Activated T-cell treated with anti-CD3 and anti-CD28 coated beads for 4 hours (primary cell): ENCODE data around the gene SLC49A3.
A peak's percentile ranks its signal among the peaks of the same experiment; 100 is the strongest.
"Not testable (repeated sequence)": the region's sequence is repeated elsewhere in the genome, so short reads cannot be mapped to it uniquely, and the experiment has no call there.

ENCODE experiments used
- DNase-seq: peaks from one replicate; pipeline ENCODE4 v3.0.0-alpha.2; 2020

Gene SLC49A3

DNA sequence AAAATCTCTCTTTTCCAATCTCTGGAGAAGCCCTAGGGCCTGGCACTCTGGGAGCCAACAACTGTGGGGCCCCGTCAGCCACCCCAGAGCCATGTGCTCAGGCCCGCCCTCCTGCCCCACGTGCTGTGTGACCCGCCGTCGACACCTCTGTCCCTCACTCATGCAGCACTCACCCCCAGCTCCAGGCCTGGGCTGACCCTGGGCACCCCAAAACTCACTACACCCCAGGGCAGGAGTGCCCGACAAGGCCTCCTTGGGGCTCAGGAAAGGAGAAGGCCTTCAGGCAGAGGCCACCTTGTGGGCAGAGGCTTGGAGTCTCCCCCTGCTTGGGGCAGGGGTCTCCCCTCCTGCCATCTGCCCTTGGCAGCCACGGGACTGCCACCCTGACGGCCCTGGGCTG is 8.9 kb downstream of the SLC49A3 start:
- DNase-seq, result no peak

DNA sequence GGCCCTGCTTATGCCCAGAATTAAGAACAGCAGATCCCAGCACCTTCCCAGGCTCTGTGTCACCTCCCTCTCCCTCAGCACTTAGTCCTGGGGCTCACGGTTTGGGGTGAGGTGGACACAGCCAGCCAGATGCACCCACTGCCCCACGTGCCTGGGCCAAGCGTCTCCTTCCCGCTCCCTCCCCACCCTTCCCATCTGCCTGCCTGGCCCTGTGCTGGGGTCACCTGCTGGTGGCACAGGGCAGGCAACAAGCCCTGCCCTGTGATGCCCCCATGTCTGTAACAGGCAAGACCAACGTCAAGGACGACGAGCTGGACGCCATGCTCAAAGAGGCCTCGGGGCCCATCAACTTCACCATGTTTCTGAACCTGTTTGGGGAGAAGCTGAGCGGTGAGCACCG is 9.3 kb downstream of the SLC49A3 start:
- DNase-seq, result no peak

DNA sequence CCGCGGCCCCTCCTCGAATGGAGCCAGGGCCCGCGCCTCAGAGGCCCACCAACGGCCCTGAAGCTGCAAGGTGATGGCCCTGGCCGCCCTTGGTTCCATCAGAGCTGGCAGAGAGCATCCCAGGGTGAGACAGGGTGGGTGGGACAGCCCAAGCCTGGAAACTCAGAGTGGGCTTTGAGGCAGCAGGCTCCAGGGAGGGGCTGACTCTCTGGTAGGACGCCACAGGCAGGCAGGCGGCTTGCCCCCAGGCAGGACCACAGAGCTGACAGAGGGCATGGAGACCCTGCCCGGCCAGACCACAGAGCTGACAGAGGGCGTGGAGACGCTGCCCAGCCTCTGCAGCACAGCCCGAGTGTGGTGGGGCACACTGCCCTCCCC is 9.9 kb downstream of the SLC49A3 start:
- no peak for DNase-seq

DNA sequence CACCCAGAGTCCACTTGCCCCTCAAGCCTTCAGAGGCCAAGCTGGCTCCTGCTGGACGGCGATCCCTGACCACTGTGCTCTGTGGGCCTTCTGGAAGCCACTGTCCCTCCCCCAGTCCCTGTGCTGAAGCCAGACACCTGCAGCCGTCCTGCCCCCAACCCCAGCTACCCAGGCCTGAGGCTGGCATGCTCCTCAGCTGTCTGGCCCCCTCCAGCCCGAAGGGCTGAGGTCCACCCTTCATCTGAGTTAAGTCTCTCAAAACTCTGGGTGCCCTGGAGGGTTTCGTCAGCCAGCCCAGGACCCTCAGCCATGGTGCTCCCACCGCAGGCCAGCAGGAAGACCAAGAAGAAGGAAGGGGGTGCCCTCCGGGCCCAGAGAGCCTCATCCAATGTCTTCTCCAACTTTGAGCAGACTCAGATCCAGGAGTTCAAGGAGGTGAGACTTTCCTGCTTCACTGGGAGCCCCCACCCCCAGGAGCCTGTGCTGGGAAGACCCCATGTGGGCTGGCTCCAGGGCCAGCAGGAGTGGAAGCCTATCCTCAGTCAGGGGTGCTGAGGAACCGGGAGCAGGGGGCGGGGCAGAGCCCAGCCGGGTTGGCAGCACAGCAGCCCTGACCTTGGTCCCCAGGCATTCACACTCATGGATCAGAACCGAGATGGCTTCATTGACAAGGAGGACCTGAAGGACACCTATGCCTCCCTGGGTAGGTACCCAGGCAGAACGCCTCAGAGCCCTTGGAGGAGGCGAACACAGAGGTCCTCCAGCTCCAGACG is 10.4 kb downstream of the SLC49A3 start:
- no peak for DNase-seq

DNA sequence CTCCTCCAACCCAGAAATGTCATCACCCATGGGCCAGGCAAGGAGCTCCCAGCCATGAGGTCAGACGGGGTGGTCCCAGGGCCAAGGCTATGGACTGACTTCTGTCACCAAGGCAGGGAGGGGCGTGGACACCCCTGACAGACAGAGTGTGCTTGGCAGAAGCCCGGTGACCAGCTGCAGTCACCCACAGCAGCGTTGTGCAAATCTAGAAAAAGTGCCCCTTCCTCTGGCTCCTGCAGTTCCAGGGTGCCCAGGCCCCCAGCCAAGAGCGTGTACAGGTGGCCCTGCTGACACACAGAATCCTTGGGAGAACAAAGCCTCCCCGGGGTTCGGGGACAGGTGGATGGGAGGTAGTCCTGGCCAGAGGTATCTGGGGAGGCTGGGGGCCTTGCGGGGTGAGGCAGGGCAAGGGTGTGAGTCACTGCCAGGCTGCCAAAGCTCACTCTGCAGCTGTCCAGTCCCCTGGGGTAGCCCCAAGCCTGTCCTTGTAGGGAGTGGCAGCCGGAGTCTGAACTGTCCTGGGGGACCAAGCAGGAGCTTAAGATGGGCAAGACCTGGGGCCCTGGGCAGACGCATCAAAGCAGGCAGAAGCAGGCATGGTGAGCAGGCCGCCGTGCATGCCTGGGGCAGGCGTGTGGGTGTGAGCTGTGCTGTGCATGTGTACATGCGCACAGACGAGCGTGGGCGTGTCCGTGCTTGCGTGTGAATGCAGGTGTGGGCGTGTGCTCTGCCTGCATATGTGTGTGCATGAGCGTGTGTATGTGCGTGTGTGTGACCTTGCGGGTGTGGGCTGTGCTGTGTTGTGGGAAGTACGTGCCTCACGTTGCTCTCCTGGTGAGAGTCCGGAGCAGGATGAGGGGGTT is 11.3 kb downstream of the SLC49A3 start:
- no peak for DNase-seq

DNA sequence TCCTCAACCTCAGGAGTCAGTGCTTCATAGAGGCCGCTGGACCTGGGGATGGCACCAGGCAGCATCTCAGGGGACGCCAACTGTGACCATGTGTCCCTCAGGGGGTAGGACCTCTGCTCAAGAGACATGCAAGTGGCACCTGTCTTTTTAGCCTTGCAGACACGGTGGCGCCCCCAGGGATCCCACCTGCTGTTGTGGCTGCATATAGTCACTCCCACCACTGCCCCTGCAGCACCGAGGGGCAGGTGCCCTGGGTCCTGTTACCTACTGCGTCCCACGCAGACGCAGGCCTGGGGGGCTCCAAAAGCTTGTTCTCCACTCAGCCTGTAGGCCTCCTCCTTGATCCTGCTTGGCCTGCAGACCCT is 12.1 kb downstream of the SLC49A3 start:
- DNase-seq, result no peak

DNA sequence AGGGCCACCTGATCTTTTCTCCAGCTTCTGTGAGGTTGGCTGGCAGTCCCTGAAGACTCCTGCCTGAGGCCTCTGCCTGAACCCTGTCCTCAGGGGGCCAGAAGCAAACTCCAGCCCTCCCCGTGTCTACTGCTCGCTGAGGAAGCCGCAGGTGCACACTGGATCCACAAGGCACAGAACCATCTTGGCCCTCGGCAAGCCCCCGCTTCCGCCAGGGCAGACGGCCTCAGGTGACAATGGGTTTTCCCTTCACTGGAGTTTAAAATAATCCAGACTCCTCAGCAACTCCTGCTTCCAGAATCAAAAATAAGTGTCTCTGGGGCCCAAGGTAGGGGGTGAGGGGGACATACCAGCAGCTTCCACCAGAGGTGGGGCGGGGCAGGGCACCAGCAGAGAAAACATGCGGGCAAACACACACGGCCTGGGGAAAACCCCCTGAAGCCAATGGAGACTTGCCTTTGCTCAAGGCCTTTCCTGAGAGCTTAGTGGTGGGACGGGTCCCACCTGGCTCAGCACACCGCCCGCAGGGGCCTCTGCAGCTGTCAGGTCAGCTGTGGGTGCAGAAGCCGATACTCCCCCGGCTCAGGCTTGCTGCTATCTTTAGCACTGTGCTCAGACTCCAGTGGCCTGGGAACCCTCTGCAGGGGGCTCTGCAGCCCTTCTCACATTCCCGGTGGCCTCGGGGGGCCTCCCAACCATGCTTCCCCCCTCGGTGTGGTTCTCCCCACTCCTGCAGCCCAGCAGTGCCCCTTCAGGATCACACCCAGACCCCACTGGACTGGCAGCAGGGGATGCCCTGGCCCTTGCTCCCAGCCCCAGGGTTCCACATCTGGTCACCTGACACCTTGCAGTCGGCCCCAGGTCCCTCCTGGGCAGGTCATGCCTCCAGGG is 12.7 kb downstream of the SLC49A3 start:
- no peak for DNase-seq

DNA sequence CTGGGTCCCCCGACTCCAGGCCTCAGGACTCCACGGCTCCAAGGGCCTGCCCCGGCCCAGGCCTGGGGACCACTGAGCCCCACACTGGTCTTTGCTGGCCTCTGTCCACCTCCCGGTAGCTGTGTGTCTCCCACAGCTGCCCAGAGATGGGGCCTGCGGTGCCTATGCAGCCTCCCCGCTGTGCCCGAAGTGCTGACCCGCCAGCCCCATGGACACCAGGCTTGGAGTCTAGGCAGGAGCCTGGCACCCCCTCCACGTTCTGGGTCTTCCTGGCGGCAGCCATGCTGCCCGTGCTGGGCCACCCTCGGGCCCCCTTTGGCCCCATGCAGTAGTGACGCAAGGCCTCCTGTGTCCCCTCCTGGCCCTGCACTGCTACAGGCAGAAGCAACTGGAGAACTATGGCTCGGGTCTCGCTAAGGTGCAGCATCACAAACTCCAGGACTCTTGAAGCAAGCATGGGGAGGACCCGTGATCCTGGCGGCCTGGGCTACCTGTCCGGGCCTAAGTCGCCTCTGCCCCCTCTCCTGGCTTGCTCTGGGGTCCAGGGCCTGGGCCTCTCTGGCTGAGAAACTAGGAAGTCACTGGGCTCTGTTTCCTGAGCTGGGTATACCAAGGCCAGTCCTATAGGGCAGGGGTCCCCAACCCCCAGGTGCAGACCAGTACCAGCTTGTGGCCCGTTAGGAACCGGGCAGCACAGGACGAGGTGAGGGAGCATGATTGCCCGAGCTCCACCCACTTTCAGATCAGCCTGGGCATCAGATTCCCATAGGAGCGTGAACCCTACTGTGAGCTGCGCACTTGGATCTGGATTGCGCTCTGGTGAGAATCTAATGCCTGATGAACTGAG is 13.7 kb downstream of the SLC49A3 start:
- DNase-seq, result no peak

DNA sequence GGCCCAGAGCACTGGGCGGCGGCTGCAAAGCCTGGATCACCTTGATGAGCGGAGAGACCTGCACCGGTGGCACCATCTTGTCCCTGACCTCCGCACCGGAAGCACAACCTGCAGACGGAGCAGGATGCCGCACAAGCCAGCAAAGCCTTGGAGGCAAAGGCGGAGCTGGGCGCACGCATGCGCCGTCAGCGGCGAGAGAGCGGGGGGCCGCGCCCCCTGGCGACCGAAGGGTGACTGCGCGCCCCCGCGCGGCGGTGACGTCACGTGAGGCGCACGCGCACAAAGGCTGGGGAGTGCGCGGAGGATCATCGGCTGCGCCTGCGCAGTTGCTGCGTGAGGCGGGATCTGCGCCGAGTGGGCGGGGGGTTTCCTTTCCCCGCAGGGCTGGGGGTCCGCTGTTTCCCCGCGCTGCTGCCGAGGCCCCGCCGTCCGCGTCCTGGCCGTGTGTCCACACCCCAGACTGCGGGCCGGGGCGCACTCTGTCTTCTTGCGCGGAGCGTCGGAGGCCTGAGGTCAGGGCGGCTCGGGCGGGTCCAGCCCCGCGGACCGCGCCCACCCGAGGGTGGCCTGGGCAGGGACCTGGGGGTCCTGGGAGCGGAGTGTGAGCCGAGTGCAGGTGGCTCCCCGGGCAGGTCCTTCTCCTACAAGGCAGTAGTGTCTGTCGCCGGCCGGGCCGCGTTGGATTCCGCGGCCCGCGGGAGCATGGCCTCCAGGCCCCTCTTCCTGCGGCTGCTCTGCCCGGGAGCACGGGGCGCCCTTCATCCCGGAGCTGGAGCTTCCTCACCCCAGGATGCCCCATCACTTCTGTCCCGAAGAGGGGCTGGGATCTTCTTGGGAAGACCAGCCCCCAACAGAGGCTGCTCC is 14.5 kb downstream of the SLC49A3 start, which contains the start of the genes ATP5ME and MYL5:
Gene ATP5ME (minus strand): TSS at position 105 of the 864 bp plus-strand sequence. CDS start 29 bp downstream, at position 76.
Gene MYL5 (plus strand): TSS at position 371 of the 864 bp plus-strand sequence. CDS start 3,485 bp downstream, outside the sequence.
- peak; percentile 96 for DNase-seq

DNA sequence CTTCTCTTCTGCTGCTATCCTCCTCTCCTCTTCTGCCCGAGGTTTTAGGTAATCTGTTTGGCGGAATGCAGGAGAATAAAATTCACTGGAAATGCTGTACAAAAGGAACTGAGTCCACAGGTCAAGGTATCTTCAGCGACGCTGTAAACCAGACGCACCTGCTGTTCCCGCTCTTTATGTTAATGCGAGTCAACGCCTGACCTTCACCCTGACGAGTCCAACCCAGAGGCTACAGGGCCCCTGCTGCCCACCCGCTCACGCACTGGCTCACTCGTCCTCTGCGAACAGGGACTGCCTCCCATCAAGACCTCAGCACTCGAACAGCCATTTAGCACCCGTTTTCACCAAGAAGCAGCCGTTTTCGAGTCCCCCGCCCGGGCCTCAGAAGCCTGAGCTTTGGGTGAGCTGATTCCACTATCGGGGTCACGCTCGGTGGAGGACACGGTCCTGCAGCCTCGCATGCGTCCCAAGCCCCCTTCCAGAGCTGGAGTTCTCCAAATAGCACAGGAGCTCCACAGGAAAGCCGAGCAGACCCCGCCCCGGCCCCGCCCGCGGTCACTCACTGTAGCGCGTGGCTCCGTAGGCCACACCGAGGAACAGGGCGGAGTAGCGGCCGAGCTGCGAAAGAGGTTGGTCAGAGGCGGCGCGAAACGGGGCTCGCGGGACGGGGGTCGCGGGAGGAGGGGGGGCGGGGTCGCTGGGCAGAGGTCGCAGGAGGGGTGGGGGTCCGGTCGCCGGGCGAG is 15.4 kb downstream of the SLC49A3 start:
- DNase-seq, result no peak

DNA sequence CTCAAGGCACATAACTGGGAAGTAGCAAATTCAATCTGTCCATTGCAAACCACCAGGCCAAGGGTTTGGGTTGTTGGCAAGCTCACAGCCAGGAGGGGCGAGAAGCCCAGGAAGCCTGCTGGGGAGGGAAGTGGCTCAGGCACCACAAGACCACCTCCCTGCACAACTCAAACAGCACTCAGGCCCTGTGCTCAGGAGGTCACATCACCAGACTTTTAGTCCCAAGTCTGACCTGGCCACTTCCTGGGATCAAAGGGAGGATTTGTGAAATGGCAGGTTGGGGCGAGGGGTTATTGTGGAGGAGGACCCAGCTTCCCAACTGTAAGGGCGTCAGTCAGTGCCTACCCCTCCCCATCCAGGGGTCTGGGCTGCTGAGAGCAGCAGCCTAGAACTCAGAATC is 17.2 kb downstream of the SLC49A3 start:
- no peak for DNase-seq

DNA sequence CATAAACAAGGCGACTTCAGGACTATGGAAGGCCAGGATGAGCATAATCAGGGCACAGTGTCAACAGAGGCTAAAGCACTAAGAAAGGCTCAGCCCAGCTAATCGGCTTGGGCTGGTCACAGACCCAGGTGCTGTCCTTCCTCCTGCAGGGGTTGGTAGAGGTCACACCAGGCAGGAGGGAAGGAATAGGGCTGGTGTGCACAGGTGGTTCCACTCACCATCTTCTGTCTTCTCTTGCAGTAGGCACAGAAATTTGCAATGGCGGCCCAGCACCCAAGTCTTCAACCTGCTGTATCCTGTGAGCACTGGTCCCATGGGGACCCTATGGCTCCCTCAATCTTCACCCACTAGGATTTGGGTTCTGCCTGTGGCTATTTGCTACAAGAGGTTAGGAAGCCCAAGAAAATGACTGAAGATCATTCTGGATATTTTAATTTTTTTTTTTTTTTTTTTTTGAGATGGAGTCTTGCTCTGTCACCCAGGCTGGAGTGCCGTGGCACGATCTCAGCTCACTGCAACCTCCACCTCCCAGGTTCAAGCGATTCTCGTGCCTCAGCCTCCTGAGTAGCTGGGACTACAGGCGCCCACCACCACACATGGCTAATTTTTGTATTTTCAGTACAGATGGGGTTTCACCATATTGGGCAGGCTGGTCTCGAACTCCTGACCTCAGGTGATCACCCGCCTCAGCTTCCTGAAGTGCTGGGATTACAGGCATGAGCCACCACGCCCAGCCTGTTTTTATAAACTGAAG is 19.0 kb downstream of the SLC49A3 start:
- not testable (repeated sequence) for DNase-seq

DNA sequence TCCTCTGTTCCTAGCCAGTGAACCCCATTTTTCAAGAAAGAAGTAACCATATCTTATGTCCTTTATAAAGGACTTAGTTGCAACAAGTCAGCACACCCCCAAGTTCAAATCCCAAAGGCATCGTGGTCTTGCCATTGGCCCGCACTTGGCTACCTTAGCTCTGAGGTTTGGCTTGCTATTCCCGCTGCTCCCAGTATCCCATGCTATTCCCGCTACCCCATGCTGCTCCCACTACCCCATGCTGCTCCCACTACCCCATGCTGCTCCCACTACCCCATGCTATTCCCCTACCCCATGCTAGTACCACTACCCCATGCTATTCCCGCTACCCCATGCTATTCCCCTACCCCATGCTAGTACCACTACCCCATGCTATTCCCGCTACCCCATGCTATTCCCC is 20.7 kb downstream of the SLC49A3 start:
- DNase-seq, result not testable (repeated sequence)

DNA sequence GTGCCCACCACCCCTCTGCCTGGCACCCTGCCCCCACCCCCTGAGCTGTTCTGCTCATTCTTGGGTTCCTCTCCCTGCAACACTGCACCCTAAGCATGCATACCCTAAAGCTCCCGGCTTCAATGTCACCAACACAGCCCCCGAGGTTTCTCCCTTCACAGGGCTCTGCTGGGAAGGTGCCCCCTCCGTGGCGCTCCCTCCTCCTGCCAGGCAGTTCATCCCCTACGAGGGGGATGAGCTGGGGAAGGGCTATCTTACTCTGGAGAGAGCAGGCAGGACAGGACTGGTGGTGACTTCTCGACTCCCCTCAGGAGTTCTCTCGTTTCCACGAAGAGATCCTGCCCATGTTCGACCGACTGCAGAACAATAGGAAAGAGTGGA is 21.4 kb downstream of the SLC49A3 start:
- no peak for DNase-seq

DNA sequence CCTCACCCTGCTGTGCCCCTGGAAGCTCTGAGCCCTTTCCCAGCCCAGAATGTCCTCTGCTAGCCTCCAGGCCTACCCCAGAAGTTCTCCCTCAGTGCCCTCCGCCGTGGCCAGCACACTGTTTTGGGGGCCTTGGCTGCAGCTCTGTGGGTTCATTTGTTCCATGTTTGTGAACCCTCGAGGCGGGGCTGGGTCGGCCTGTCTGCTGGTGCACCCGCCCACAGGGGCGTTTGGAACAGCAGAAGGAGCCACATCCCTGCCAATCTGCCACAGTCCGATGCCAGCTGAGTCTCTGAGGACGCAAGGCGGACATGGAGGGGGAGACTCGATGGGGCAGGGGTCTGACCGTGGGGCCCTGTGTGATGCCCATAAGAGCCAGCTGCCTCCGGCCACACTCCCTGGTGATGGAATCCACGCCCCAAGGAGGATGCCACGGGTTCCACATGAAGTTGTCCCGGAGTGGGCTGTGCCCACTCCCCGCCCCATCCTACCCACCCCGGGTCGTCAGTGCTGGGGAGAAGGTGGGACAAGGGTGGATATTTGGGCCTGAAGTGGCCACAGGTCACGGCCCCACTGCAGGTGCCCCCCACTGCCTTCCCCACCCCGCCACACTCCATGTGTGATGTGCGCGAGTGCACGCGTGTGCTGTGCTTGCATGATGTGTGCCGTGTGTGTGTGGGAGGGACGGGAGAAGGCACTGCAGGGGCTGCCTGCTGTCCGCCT is 22.0 kb downstream of the SLC49A3 start:
- DNase-seq, result no peak

DNA sequence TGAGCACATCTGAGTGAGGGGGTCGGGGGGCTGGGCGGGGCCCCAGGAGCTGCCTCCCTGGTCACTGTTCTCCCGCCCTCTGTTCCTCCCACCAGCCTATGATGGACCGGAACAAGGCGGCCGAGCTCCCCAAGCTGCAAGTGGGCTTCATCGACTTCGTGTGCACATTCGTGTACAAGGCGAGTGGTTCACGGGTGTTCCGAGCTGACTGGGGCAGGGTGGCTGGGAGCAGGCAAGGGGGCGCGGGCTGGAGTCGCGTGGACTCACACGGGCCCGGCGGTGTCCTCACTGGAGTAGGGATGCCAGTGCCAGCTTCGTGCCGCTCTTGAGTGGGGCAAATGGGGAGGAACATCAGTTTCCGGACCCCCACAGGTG is 22.5 kb downstream of the SLC49A3 start:
- no peak for DNase-seq

DNA sequence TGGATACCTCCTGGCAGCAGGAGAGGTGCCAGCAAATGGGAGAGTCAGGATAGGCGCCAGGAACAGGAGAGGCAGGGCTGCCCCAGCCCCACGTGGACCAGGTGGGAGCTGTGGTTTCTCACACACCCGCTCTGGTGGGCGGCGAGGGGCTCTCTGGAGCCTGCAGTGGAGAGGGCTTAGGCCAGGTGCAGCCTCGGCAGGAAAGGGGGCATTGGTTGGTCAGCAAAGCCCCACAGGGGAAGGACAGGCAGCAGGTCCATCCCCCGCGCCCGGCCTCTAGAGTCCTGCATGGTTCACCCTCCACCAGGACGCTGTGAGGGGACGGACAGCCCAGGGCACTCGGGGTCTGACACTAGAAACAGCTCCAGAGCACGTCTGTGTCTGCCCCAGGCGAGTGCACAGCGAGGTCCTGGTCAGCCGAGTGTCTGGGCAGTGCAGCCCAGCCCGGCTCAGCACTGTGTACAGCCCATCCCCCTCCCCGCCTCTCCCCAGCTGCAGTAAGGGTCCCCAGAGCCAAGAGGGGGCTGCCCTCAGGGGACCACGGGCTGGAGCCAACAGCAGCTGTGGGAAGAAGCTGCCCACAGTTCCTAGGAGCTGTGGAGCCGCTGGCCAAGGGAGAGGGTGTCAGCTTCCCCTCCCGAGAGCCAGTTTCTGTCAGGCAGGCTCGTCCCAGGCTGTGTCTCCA is 23.1 kb downstream of the SLC49A3 start:
- DNase-seq, result no peak

DNA sequence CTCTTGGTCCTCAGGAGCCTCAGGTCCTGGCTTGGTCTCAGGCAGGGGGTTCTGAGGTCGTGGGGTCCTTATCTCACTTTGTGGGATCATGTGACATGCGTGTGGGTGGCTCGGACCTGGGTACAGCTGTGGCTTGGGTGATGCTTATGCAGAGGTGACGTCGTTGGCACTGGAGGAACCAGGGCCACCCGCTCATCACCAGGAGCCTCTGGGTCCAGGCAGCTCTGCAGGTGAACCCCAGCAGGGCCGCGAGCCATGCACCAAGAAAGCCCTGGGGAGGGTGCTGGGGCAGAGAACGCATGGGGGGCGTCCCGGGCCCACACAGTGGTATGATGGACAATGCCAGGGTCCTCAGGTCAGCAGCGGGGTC is 23.6 kb downstream of the SLC49A3 start:
- DNase-seq, result no peak
